RWPE2 (cell line): ENCODE results near the gene RHOD.

ENCODE experiments used
- ATAC-seq: fragments of 200-7000 bp; cut with Tn5 transposase; 3 replicates; pipeline ENCODE4 v1.9.1; 2021; ENCODE audit warnings: low read depth
- DNase-seq: peaks from one replicate; pipeline ENCODE4 v3.0.0-alpha.2; 2020; ENCODE audit warnings: low spot score
- H3K27ac ChIP-seq: fragments of 450-650 bp; 2 replicates; pipeline ENCODE4 v1.5.1; 2017; ENCODE audit warnings: mild to moderate bottlenecking; ENCODE audit not compliant: poor library complexity, severe bottlenecking
- H3K27me3 ChIP-seq: fragments of 250-450 bp; sonication (Bioruptor Pico); 2 replicates; pipeline ENCODE4 v1.5.1; 2021; ENCODE audit warnings: mild to moderate bottlenecking, moderate library complexity; ENCODE audit not compliant: insufficient read depth, poor library complexity, severe bottlenecking
- H3K36me3 ChIP-seq: fragments of 250-450 bp; sonication (Bioruptor Pico); 2 replicates; pipeline ENCODE4 v1.5.1; 2020; ENCODE audit warnings: low read depth, mild to moderate bottlenecking, moderate library complexity
- H3K4me1 ChIP-seq: fragments of 250-450 bp; sonication (Bioruptor Pico); 2 replicates; pipeline ENCODE4 v1.5.1; 2021; ENCODE audit warnings: mild to moderate bottlenecking, moderate library complexity; ENCODE audit not compliant: insufficient read depth, poor library complexity, severe bottlenecking
- H3K4me3 ChIP-seq: fragments of 250-450 bp; sonication (Bioruptor Pico); 2 replicates; pipeline ENCODE4 v1.5.1; 2021; ENCODE audit warnings: mild to moderate bottlenecking, moderate library complexity; ENCODE audit not compliant: severe bottlenecking
- H3K9me3 ChIP-seq: fragments of 250-450 bp; sonication (Bioruptor Pico); 2 replicates; pipeline ENCODE4 v1.5.1; 2021; ENCODE audit warnings: mild to moderate bottlenecking, moderate library complexity; ENCODE audit not compliant: severe bottlenecking
- TF ChIP-seq, protein P1 (sequence below): fragments of 450-650 bp; IDR thresholded peaks from one replicate; pipeline ENCODE4 v1.5.1; 2017; ENCODE audit warnings: mild to moderate bottlenecking, moderate library complexity; ENCODE audit not compliant: poor library complexity, severe bottlenecking

Gene RHOD

DNA sequence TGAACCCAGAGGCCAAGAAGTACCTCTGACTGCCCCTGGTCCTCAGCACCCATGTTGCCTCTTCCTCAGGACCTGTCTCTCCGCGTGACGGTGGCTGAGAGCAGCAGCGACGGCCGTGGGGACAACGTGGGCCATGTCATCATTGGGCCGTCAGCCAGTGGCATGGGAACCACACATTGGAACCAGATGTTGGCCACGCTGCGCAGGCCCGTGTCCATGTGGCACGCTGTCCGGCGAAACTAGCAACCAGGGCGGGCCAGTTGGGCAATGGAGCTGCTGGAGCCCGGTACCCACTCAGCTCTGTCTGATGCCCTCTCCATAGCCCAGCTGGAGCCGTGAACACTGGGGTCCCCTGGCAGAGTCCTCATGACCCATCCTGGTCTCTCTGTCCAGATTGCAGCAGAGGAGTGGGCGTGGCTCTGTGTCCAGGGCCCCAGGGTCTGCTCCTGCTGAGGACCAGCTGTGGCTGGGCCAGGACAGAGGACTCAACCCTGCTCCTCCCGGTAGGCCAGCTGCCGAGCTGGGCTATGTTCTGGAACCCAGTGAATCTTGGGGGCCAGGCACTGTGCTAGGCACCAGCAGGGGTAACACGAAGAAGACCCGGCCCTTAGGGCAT is 8.0 kb upstream of the RHOD start:
- TF ChIP-seq, protein P1, sequence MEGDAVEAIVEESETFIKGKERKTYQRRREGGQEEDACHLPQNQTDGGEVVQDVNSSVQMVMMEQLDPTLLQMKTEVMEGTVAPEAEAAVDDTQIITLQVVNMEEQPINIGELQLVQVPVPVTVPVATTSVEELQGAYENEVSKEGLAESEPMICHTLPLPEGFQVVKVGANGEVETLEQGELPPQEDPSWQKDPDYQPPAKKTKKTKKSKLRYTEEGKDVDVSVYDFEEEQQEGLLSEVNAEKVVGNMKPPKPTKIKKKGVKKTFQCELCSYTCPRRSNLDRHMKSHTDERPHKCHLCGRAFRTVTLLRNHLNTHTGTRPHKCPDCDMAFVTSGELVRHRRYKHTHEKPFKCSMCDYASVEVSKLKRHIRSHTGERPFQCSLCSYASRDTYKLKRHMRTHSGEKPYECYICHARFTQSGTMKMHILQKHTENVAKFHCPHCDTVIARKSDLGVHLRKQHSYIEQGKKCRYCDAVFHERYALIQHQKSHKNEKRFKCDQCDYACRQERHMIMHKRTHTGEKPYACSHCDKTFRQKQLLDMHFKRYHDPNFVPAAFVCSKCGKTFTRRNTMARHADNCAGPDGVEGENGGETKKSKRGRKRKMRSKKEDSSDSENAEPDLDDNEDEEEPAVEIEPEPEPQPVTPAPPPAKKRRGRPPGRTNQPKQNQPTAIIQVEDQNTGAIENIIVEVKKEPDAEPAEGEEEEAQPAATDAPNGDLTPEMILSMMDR = no peak
- ATAC-seq (no peak), DNase-seq (no peak)
- H3K4me1 ChIP-seq = peaks cover 3% of the 10 kb centered on the region
- no peaks in the 10 kb centered on the region for H3K9me3 ChIP-seq
- no peaks in the 10 kb centered on the region for H3K27me3 ChIP-seq
- H3K36me3 ChIP-seq = no peaks in the 10 kb centered on the region
- no peak overlapping the region for H3K4me3 ChIP-seq
- H3K27ac ChIP-seq = no peak overlapping the region

DNA sequence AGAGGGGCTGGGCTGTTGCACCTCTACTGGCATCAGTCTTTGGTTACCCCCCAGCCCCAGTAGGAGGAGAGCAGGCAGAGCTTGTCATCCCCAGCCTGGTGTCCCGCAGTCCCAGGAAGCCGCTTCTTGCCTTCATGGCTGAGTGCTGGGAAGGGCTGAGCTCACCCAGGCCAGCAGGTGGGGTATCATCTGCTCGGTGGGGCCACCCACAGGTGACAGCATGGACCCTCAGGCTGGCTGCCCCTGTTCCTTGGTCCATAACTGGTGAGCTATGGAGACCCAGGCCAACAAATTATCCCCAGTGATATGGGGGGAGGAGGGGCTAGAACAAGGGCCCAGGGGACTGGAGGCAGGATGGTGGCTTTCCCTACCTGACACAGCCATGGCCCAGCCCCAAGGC is 6.5 kb upstream of the RHOD start:
- H3K4me1 ChIP-seq = peaks cover 10% of the 10 kb centered on the region
- TF ChIP-seq, protein P1 = no peak
- H3K9me3 ChIP-seq = no peaks in the 10 kb centered on the region
- DNase-seq (no peak), ATAC-seq (no peak)
- H3K27me3 ChIP-seq = no peaks in the 10 kb centered on the region
- no peak overlapping the region for H3K4me3 ChIP-seq
- H3K36me3 ChIP-seq = no peaks in the 10 kb centered on the region
- no peak overlapping the region for H3K27ac ChIP-seq

DNA sequence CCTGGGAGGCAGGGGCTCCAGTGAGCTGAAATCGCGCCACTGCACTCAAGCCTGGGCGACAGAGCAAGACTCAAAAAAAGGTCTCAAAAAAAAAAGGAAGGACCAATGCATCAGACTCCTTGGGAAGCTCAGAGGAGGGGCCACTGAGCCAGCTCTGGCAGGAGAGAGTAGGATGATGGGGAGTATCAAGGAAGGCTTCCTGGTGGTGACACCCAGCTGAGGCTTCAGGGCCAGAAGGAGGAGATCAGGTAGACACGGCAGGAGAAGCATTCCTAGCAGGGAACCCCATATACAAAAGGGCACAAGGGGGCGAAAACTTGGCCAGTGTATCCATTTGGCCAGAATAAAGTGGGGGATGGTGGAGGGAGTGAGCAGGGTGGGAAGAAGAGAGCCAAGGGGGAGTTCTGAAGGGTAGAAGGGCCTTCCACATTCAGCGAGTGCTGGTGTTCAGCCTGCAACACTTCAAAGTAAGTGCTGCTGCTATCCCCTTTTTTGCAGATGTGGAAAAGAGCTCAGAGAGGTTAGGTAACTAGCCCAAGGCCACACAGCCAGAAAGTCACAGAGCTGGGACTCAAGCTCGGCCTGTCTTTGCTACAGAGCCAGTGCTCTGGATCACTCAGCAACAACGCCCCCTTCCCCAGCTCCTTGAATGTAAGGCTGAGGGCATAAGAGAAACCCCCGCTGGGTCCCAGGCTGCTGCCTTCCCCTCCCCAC is 5.3 kb upstream of the RHOD start:
- H3K9me3 ChIP-seq = no peaks in the 10 kb centered on the region
- TF ChIP-seq, protein P1 = no peak
- DNase-seq = no peak

GRCh38 chr11:67051945-67052488 is 4.6 kb upstream of the RHOD start:
- ATAC-seq (no peak), DNase-seq (no peak)
- TF ChIP-seq, protein P1 = no peak
- Histone ChIP-seq H3K36me3 (no peaks in the 10 kb centered on the region), H3K27me3 (no peaks in the 10 kb centered on the region), H3K9me3 (no peaks in the 10 kb centered on the region), H3K27ac (no peak overlapping the region), H3K4me1 (peaks cover 17% of the 10 kb centered on the region), H3K4me3 (no peak overlapping the region)

More for the DNA sequence above, 5.3 kb upstream of the RHOD start:
- Histone ChIP-seq H3K4me1 (peaks cover 17% of the 10 kb centered on the region), H3K4me3 (no peak overlapping the region), H3K27me3 (no peaks in the 10 kb centered on the region), H3K27ac (no peak overlapping the region), H3K36me3 (no peaks in the 10 kb centered on the region)
- no peak for ATAC-seq

DNA sequence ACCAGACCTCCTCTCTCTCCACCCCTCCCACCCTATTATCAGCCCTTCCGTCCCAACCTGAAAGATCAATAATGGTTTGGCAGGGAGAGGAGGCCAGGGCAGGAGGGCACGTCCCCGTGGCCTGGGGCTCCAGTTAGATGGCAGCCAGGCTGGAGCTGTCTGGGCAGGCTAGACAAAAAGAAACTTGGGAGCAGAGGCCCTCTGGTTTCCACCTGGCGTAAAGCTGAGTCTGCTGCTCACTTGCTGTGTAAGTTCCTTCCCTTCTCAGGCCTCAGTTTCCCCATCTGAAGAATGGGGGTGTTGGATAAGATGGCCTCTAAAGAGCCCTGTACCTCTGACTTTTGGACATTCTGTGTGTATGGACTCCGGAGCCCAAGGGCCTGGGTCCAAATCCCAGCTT is 3.8 kb upstream of the RHOD start:
- Histone ChIP-seq H3K27me3 (no peaks in the 10 kb centered on the region), H3K9me3 (no peaks in the 10 kb centered on the region), H3K4me1 (peaks cover 21% of the 10 kb centered on the region), H3K4me3 (no peak overlapping the region), H3K36me3 (peaks cover under 1% of the 10 kb centered on the region; the same call in 1 of the 2 replicates), H3K27ac (no peak overlapping the region)
- ATAC-seq = no peak
- TF ChIP-seq, protein P1 = no peak
- no peak for DNase-seq
